Effector CD8-positive, alpha-beta T cell (primary cell): Measurements from ENCODE around the gene TCF23.

Experiments used
- DNase-seq: peaks from one replicate; lab custom pipeline; 2025; lab: John Stamatoyannopoulos, UW

TCF23 gene

GRCh38 chr2:27128668-27129571, 19.9 kb upstream of the TCF23 start:
- DNase-seq: no peak

- no peak for DNase-seq
Observed at GRCh38 chr2:27130396-27130795, 18.4 kb upstream of the TCF23 start.

GRCh38 chr2:27131429-27131828, 17.4 kb upstream of the TCF23 start:
- DNase-seq: no peak

- DNase-seq: no peak
Observed at GRCh38 chr2:27133195-27133875, 15.5 kb upstream of the TCF23 start.

GRCh38 chr2:27133905-27134780, 14.7 kb upstream of the TCF23 start, which contains the start of gene PREB:
Gene PREB, minus strand, starts transcription at chr2:27134636. Its CDS starts 215 bp downstream, at chr2:27134421.
- peak; percentile 97 for DNase-seq

DNA sequence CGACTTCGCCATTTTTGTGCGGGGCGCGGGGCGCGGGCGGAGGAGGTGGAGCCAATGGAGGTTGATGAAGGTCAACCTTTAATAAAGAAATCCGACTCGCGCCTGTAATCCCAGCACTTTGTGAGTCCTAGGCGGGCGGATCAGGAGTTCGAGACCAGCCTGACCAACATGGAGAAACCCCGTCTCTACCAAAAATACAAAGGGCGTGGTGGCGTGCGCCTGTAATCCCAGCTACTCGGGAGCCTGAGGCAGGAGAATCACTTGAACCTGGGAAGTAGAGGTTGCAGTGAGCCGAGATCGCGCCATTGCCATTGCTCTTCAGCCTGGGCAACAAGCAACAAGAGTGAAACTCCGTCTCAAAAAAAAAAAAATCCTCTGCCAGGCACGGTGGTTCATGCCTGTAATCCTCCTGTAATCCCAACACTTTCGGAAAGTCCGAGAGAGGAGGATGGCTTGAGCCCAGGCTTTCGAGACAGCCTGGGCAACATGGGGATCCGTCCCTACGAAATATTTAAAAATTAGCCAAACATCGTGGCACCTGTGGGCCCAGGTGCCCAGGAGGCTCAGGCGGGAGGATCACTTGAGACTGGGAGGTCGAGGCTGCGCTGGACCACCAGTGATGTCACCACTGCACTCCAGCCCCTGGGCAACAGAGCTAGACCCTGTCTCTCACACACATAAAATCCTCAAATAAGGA, 13.9 kb upstream of the TCF23 start:
- no peak for DNase-seq

GRCh38 chr2:27135478-27135955, 13.3 kb upstream of the TCF23 start:
- no peak for DNase-seq

GRCh38 chr2:27136751-27137150, 12.1 kb upstream of the TCF23 start:
- DNase-seq: no peak

DNA sequence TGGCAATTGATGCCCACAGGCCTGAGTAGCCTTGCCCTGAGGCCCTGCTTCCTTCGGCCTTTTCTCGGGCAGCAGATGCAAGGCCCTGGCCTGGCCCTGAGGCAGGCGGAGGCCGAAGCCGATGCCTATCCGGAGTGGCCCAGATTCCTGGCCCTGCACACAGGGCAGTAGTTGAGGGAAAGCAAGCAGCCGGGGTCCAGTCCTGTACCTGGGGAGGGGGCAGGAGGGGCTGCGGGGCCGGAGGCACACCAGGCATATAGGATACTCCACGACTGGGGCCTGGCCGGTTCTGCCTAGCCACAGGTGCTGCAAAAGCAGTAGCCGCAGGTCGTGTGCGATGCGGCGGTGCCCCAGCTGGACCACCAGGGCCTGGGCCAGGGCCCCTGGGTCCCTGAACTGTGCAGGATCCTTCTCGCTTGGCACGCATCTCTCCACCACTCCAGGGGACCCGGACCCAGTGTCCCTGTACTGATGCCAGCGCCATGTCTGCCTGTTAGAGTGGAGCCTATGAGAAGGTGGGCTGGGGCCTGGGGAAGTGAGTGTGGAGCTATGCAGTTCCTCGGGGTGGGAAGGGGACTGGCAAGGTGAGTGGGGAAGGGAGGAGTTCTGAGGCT, 11.4 kb upstream of the TCF23 start:
- DNase-seq: no peak

DNA sequence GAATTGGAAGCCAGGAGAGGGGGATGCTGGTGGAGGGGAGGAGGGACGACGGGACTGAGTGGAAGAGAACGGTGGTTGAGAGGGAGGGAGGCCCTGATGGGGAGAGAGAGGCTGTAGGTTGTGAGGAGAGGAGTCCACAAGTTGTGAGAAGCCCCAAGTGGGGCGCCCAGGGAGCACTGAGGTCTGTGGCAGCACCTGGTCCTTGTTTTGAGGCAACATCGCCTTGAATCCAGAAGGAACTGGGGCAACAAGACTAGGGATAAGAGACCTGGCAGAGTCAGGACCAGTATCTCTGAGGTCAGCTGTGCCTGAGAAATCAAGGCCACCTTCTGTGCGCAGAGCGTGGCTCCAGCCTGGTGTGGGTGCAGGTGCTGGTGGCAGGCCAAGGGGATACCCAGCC, 10.7 kb upstream of the TCF23 start:
- no peak for DNase-seq

DNA sequence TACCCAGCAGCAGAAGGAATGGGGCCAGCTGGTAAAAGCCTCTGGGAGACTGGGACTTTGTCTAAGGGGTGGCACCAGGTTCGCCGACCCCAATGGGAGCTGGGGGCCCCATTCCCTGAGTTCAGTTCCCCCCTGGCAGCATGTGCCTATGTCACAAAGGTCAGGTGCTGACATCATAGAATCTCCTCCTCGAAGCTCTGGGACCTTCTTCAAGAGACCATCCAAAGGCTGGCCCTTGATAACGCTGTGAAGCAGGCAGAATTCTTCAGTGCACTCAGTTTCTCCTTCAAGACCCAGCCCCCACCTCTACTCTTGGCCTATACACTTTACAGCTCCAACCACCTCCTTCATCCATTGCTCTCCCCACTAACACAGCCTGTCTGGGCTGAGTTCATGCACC, 9.5 kb upstream of the TCF23 start, which contains the start of gene PRR30:
PRR30 (minus strand) TSS at position 101 of the 400 bp plus-strand sequence. CDS start 1,081 bp downstream, outside the sequence.
- DNase-seq: no peak

DNA sequence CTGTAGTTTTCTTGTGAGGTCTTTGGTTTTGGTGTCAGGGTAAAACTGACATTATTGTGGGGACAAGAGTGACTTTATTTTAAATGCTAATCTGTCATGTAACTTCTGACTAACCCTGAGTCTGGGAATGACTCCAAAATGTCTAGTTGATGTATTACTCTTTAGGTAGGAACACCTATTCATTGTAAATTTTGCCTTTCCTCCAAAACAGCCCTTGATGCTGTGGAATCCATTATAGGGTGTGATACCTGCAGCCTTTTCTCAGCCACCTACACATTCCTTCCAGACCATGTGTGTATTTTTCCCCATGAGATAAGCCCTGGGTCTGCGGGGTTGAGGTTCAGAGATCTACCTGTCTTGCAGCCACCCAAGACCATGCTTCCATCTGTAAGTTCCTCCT, 5.5 kb upstream of the TCF23 start:
- DNase-seq: no peak

GRCh38 chr2:27145682-27146081, 3.1 kb upstream of the TCF23 start:
- no peak for DNase-seq

- no peak for DNase-seq
Observed at GRCh38 chr2:27147935-27148334, 869 bp upstream of the TCF23 start.

- DNase-seq: no peak
Observed at GRCh38 chr2:27149570-27150405, 984 bp downstream of the TCF23 start.

GRCh38 chr2:27150639-27151230, 1.9 kb downstream of the TCF23 start:
- no peak for DNase-seq

DNA sequence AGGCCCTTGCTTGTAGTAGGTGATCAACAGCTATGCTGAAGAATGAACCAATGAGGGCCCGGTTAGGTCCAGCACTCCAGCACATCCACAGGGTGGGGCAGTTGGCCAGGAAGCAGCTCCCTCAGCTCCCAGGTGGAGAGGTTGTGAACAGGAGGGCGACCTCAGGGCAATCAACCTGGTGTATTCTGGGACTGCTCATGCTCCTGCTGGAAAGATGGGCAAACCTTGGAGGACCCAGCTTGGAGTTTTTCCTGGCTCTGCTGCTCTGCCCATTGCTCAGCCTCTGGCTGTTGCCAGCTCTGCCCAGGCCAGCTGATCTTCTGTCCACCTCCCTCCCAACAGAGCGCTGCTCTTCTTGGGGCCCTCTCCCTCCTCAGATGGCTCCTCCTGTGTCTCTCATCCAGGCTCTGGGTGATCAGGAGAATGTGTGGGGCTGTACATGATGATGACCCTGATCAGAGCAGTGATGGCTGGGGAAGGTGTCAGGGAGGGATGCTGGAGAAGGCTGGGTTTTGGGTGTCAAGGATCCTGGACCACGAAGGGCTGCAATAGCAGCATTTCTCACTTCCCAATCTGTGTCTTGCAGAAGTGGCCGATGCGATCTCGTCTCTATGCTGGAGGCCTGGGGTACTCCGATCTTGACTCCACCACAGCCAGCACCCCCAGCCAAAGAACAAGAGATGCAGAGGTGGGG, 3.4 kb downstream of the TCF23 start:
- DNase-seq: no peak

DNA sequence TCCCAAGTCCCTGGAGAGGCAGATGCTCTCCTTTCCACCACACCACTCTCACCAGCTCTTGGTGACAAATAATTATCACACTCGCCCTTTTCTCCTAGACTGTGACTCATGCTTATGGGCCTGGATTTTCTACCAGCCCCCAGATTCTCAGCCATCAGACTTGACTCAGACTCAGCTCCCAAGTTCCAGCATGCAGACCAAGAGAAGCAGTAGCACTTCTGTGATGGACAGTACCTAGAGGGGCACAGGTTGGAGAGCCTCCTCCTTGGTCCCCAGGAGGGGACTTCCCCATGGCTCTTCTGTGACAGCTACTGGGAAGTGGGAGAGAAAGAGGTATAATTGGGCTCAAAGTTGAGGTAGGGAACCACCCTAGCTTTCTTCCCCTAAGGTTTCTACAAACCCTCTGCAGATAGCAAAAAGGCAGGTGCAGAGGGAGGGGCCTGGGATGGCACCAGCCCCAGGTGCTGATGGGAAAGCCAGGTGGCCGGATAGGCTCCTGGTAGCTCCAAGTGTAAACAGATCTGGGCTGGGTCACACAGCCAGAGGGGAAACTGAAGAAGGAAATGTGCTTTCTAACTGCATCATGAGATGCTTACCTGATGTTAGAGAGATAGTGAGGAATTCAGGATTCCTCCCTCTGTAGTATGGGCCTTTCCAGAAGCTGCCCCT, 4.1 kb downstream of the TCF23 start:
- no peak for DNase-seq
